Fibroblast of lung (primary cell): Measurements from ENCODE around the gene SAPCD2.
A peak's percentile ranks its signal among the peaks of the same experiment; 100 is the strongest.

Experiments
- EZH2 ChIP-seq: IDR thresholded peaks from 2 replicates; pipeline ENCODE4 v1.5.1; 2012; ENCODE audit warnings: low read length, control low read depth, mild to moderate bottlenecking; ENCODE audit errors: missing control alignments
- TF ChIP-seq, protein P1 (sequence below), 2 donors: IDR thresholded peaks in 1 of 2; conservative IDR thresholded peaks in 1 of 2; 1 replicate in 1 of 2; 2 replicates in 1 of 2; pipeline ENCODE4 v1.5.1; 2011 to 2012; ENCODE audit warnings: low read length in 2 of 2, control low read depth in 1 of 2, inconsistent platforms in 1 of 2, low read depth in 1 of 2, mild to moderate bottlenecking in 1 of 2

DNA sequence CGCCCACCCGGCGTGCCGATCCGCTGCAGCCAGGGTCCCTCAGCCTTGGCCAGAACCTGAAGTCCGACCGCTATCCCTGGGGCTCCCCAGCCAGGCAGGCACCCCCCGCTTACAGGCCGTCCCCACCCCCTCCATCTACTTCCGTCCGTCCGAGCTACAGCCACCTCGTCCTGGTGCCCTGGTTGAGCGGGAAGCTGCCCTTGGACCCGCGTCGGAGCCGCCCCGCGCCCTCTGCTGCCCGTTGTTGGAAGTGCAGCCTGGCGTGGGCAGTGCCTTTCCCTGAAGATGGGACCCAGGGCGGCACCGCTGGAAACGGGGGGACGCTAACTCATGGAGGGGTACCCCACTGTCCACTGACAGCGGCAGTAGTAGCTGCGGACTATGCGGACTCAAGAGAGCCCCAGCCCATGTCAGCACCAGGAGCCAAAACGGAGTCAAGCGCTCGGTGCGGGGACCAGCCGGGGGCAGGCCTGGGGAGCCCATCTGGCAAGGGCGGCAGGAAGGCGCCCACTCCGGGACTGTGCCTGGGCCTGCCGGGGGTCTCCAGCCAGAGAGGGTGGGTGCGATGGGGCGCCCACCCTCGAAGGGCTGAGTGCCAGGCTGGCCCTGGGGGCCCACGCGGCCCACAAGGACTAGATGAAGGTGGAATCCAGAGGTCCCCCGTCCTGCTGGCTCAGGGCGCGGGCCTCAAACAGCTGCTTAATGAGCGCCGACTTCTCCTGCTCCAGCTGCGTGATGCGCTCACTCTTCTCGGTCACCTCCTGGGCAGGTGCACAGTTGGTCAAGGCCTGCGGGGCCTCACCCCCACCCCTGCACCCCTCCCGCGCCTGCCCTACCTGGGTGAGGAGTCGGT lies 6.1 kb downstream of the SAPCD2 start:
- TF ChIP-seq EZH2, result no peak
- TF ChIP-seq, protein P1, sequence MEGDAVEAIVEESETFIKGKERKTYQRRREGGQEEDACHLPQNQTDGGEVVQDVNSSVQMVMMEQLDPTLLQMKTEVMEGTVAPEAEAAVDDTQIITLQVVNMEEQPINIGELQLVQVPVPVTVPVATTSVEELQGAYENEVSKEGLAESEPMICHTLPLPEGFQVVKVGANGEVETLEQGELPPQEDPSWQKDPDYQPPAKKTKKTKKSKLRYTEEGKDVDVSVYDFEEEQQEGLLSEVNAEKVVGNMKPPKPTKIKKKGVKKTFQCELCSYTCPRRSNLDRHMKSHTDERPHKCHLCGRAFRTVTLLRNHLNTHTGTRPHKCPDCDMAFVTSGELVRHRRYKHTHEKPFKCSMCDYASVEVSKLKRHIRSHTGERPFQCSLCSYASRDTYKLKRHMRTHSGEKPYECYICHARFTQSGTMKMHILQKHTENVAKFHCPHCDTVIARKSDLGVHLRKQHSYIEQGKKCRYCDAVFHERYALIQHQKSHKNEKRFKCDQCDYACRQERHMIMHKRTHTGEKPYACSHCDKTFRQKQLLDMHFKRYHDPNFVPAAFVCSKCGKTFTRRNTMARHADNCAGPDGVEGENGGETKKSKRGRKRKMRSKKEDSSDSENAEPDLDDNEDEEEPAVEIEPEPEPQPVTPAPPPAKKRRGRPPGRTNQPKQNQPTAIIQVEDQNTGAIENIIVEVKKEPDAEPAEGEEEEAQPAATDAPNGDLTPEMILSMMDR (conservative IDR thresholded peaks at IDR 0.05 in 1 of 2, IDR thresholded peaks at IDR 0.05 in 1 of 2; ENCODE audit: low read depth in 1 of 2, low read length in 2 of 2), result peak; percentile 78 to 89
